SJCRH30 (cell line): ENCODE measurements around the gene DCST1. TPM values are rescaled to one million over a fixed set of nuclear protein-coding genes. Genes with fewer than 3 reads are reported as not detected.

Experiments
- DNase-seq, 2 experiments: peaks; one replicate each; pipeline ENCODE4 v3.0.0-alpha.2; 2015 to 2020
- H3K27ac ChIP-seq: fragments of 250-450 bp; sonication (Bioruptor Pico); 2 replicates; pipeline ENCODE4 v1.5.1; 2020; ENCODE audit warnings: mild to moderate bottlenecking, moderate library complexity
- H3K27me3 ChIP-seq: fragments of 250-450 bp; sonication (Bioruptor Pico); 2 replicates; pipeline ENCODE4 v1.5.1; 2020; ENCODE audit warnings: mild to moderate bottlenecking, moderate library complexity
- H3K36me3 ChIP-seq: fragments of 250-450 bp; sonication (Bioruptor Pico); 2 replicates; pipeline ENCODE4 v1.5.1; 2020; ENCODE audit warnings: mild to moderate bottlenecking, moderate library complexity
- H3K4me1 ChIP-seq: fragments of 250-450 bp; sonication (Bioruptor Pico); 2 replicates; pipeline ENCODE4 v1.5.1; 2020; ENCODE audit warnings: mild to moderate bottlenecking, moderate library complexity
- H3K4me3 ChIP-seq: fragments of 250-450 bp; sonication (Bioruptor Pico); 2 replicates; pipeline ENCODE4 v1.5.1; 2020; ENCODE audit warnings: mild to moderate bottlenecking, moderate library complexity
- H3K9me3 ChIP-seq: fragments of 250-450 bp; sonication (Bioruptor Pico); replicated peaks from 2 replicates; pipeline ENCODE4 v1.5.1; 2020; ENCODE audit warnings: mild to moderate bottlenecking, moderate library complexity
- total RNA-seq: library from RNA; depleted of rRNA; stranded (reverse); fragments of >200 nt; shearing (Covaris generic); gene quantifications from 2 replicates; pipeline ENCODE4 v1.2.3, GENCODE V29; 2014

DCST1 gene
- total RNA-seq, 1 experiment from 2014 or later = not detected

GRCh38 chr1:155044812-155045657 lies 11.4 kb downstream of the DCST1 start:
- H3K27ac ChIP-seq = no peak overlapping the region
- H3K9me3 ChIP-seq = no peaks in the 10 kb centered on the region
- peaks cover 9% of the 10 kb centered on the region for H3K4me1 ChIP-seq
- DNase-seq = peak; percentile 85 to 86
- H3K27me3 ChIP-seq = no peaks in the 10 kb centered on the region
- no peaks in the 10 kb centered on the region for H3K36me3 ChIP-seq
- no peak overlapping the region for H3K4me3 ChIP-seq

DNA sequence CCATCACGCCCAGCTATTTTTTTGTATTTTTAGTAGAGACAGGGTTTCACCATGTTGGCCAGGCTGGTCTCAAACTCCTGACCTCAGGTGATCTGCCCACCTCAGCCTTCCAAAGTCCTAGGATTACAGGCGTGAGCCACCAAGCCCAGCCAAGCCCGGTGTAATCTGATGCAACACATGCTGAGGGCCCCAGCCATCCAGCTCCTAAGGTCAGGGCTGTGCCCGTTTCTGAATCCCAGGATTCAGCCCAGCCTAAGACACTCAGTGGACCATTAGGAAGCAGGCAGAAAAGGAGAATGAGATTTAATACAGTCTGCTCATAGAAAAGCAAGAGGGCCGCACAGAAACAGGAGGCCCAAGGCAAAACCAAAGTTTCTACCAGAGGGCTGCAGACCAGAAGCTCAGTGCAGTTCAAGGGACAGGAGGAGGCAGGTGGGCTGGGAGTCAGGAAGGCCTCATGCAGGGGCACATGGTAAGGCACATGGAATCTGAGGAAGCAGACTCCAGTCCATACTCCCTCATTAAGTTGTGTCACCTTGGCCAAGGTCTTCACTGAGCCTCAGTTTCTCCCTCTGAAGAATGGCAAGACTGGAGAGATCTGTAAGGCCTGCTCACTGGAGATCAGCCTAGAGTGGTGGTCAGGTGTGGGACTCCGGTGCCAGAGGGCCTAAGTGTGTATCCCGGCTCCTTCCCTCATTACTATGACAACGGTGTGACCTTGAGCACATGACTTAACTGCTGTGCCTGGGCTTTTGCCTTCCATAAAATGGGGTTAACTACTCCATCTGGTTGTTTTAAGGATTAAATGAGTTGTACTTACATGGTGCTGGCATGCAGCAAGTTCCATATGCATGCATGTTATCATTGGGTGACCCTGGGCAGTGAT lies 15.1 kb downstream of the DCST1 start:
- Histone ChIP-seq H3K36me3 (no peaks in the 10 kb centered on the region), H3K27ac (no peak overlapping the region), H3K4me3 (no peak overlapping the region), H3K27me3 (no peaks in the 10 kb centered on the region), H3K4me1 (peaks cover 14% of the 10 kb centered on the region), H3K9me3 (no peaks in the 10 kb centered on the region)
- no peak for DNase-seq

- peak overlapping the region; percentile 67 for H3K27ac ChIP-seq
- no peaks in the 10 kb centered on the region for H3K9me3 ChIP-seq
- DNase-seq = no peak
- no peaks in the 10 kb centered on the region for H3K36me3 ChIP-seq
- H3K27me3 ChIP-seq = no peaks in the 10 kb centered on the region
- H3K4me1 ChIP-seq = peaks cover 10% of the 10 kb centered on the region
- peak overlapping the region; percentile 67 for H3K4me3 ChIP-seq
Observed at GRCh38 chr1:155049651-155050559, 16.3 kb downstream of the DCST1 start.

DNA sequence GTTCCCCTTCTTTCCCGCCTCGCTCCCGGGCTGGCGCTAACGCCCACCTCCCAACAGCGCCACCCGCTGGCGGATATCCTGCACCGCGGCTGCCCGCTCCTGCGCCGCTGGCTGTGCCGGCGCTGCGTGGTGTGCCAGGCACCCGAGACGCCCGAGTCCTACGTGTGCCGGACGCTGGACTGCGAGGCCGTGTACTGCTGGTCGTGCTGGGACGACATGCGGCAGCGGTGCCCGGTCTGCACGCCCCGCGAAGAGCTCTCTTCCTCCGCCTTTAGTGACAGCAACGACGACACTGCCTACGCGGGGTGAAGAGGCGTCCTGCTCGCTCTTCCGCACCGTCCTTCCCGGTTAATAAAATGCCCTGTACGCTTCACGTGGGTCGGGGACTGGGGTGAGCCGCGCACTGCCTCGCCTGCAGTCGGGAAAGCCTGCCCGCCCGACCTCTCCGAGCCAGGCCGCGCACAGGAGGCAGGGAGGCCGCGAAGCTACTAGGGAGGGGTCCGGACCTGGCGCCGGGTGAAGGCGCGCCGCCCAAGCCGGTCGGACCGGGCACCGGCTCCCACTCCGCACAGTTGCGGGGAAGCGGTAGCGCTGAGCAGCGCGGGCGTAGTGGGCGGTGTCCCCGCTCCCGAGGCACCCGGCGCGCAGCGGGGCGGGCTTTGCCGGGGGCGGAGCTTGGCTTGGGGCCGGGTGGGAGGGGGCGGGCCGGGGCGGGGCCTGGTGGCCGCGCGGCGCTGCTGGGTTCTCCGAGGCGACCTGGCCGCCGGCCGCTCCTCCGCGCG lies 17.1 kb downstream of the DCST1 start, which contains the start of gene ADAM15:
TSS of gene ADAM15 (plus strand) at position 757 of the 782 bp plus-strand sequence. CDS start 71 bp downstream, outside the sequence.
- H3K4me3 ChIP-seq = peak within 1 kb of the TSS; percentile 67
- peak; percentile 89 to 91 for DNase-seq
- no peaks in the 10 kb centered on the region for H3K9me3 ChIP-seq
- H3K27me3 ChIP-seq = no peaks in the 10 kb centered on the region
- H3K4me1 ChIP-seq = peaks cover 10% of the 10 kb centered on the region
- peak within 1 kb of the TSS; percentile 67 for H3K27ac ChIP-seq
- H3K36me3 ChIP-seq = no peaks in the 10 kb centered on the region

- Histone ChIP-seq H3K4me3 (peak overlapping the region; percentile 67), H3K27ac (no peak overlapping the region), H3K9me3 (no peaks in the 10 kb centered on the region), H3K36me3 (no peaks in the 10 kb centered on the region), H3K4me1 (peaks cover 10% of the 10 kb centered on the region), H3K27me3 (no peaks in the 10 kb centered on the region)
- DNase-seq = no peak
Observed at GRCh38 chr1:155051342-155051776, 17.7 kb downstream of the DCST1 start.

DNA sequence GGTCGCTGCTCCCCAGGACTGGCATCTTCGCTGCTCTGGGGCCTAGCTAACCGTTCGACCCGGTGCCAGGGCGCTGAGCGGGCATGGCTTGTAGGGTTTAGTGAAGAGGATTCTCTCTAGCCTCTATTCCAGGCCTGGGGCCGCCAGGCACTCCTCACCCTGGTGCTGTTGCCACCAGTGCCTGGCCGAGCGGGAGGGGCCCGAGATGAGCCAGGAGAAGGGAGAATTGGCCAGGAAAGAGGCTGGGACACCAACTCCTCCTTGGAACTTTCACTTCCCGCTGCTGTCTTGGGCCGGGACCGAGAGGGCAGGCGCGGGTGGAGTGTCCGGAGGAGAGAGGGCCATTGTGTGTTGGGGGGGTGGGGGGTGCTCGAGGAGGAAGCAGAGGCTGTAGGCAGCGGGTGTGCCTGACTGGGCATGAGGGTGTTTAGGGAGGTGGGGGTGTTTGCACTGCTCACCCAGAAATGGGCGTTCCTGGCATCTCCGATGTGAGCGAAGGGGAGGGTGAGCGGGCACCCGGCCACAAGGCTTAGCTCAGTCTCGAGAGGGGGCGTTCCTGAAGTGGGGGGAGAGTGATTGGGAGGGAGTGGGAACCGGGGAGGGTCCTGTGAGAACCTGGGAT lies 18.3 kb downstream of the DCST1 start:
- no peaks in the 10 kb centered on the region for H3K9me3 ChIP-seq

GRCh38 chr1:155052439-155053395 lies 19.1 kb downstream of the DCST1 start:
- Histone ChIP-seq H3K4me1 (peaks cover 10% of the 10 kb centered on the region), H3K36me3 (no peaks in the 10 kb centered on the region), H3K27ac (no peak overlapping the region), H3K9me3 (no peaks in the 10 kb centered on the region), H3K4me3 (peak overlapping the region; percentile 67), H3K27me3 (no peaks in the 10 kb centered on the region)
- DNase-seq = no peak

More for the DNA sequence above, 18.3 kb downstream of the DCST1 start:
- H3K27ac ChIP-seq = no peak overlapping the region
- H3K4me3 ChIP-seq = peak overlapping the region; percentile 67
- peaks cover 10% of the 10 kb centered on the region for H3K4me1 ChIP-seq
- H3K27me3 ChIP-seq = no peaks in the 10 kb centered on the region
- peak; percentile 26 to 37 for DNase-seq
- H3K36me3 ChIP-seq = no peaks in the 10 kb centered on the region

DNA sequence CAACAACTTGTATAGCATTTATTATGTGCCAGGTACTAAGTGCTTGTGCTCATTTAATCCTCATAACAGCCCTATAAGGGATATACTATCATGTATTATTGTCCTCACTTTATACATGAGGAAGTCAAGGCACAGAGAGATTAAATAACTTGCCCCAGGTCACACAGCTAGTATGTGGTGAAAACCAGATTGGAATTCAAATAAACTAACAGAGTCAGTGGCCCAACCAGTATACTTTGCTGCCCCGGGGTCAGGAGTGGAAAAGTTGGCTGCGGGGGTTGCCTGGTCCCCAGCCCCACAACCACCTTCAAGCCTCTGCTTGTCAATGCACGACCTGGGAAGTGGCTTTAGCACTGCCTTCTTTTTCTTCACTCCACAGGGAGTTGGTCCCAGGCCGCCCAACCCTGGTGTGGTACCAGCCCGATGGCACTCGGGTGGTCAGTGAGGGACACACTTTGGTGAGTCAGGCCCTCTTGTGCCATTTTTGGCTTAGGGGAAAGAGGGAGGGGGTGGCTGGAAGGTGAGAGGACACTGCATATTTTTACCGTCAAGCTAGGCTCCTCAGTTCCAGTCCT lies 20.0 kb downstream of the DCST1 start:
- Histone ChIP-seq H3K4me3 (no peak overlapping the region), H3K27ac (no peak overlapping the region), H3K9me3 (no peaks in the 10 kb centered on the region), H3K4me1 (peaks cover 10% of the 10 kb centered on the region), H3K36me3 (no peaks in the 10 kb centered on the region; the same call in 1 of the 2 replicates), H3K27me3 (no peaks in the 10 kb centered on the region)
- DNase-seq = no peak

DNA sequence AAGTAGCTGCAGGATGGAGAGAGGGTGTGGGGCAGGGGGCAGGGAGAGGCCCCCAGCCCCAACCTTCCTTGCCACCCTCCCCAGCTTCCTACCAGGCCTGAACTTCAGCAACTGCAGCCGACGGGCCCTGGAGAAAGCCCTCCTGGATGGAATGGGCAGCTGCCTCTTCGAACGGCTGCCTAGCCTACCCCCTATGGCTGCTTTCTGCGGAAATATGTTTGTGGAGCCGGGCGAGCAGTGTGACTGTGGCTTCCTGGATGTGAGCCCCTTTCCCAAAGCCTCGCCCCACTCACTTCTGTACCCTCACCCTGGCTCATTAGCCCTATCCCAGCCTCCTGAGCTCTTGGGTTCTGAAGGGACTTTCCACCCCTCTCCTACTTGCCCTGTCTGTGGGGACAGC lies 23.5 kb downstream of the DCST1 start:
- peaks cover 5% of the 10 kb centered on the region for H3K4me1 ChIP-seq
- no peak overlapping the region for H3K27ac ChIP-seq
- H3K9me3 ChIP-seq = no peaks in the 10 kb centered on the region
- DNase-seq = no peak
- no peaks in the 10 kb centered on the region for H3K27me3 ChIP-seq
- no peaks in the 10 kb centered on the region; the same call in 1 of the 2 replicates for H3K36me3 ChIP-seq
- no peak overlapping the region for H3K4me3 ChIP-seq

DNA sequence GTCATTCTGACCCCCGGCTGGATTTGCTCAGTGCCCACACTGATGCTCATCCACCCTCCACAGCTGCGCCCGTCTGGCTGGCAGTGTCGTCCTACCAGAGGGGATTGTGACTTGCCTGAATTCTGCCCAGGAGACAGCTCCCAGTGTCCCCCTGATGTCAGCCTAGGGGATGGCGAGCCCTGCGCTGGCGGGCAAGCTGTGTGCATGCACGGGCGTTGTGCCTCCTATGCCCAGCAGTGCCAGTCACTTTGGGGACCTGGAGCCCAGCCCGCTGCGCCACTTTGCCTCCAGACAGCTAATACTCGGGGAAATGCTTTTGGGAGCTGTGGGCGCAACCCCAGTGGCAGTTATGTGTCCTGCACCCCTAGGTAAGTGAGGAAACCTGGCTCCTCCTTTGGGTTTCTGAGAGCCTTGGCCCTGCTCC lies 24.2 kb downstream of the DCST1 start:
- no peaks in the 10 kb centered on the region for H3K27me3 ChIP-seq
- H3K36me3 ChIP-seq = no peaks in the 10 kb centered on the region; the same call in 1 of the 2 replicates
- H3K4me1 ChIP-seq = peaks cover 3% of the 10 kb centered on the region
- H3K9me3 ChIP-seq = no peaks in the 10 kb centered on the region
- no peak for DNase-seq
- no peak overlapping the region for H3K4me3 ChIP-seq
- H3K27ac ChIP-seq = no peak overlapping the region

DNA sequence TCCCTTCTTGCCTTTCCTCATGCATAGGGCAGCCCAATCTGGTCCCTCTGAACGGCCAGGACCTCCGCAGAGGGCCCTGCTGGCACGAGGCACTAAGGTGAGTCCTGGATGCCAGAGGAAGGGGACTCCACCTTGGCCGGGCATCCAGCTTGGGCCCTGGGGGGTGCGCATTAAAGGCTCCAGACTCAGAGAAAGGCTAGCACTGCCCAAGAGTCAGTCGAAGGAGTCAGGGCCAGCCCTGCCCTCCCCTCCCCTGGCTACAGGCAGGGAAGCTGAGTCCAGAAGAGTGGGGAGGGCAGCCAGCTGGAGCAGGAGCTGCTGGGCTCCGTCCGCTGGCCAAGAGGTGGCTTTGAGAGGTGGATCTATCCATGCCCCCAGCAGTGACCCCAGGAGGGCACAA lies 27.1 kb downstream of the DCST1 start:
- H3K27ac ChIP-seq = no peak overlapping the region
- peaks cover 6% of the 10 kb centered on the region for H3K4me1 ChIP-seq
- DNase-seq = no peak
- no peaks in the 10 kb centered on the region for H3K9me3 ChIP-seq
- no peaks in the 10 kb centered on the region for H3K27me3 ChIP-seq
- H3K36me3 ChIP-seq = no peaks in the 10 kb centered on the region; the same call in 1 of the 2 replicates
- no peak overlapping the region for H3K4me3 ChIP-seq
